GM18519 (cell line): ENCODE measurements around the gene HNRNPF.
A peak's percentile ranks its signal among the peaks of the same experiment; 100 is the strongest.
"Not testable (repeated sequence)": the region's sequence is repeated elsewhere in the genome, so short reads cannot be mapped to it uniquely, and the experiment has no call there.

Experiments used
- ATAC-seq: cut with Tn5 transposase; IDR thresholded peaks from one replicate; pipeline ENCODE4 v1.9.1; 2021; ENCODE audit warnings: mild to moderate bottlenecking, moderate library complexity; ENCODE audit not compliant: unreplicated experiment, low FRiP score

The HNRNPF gene

DNA sequence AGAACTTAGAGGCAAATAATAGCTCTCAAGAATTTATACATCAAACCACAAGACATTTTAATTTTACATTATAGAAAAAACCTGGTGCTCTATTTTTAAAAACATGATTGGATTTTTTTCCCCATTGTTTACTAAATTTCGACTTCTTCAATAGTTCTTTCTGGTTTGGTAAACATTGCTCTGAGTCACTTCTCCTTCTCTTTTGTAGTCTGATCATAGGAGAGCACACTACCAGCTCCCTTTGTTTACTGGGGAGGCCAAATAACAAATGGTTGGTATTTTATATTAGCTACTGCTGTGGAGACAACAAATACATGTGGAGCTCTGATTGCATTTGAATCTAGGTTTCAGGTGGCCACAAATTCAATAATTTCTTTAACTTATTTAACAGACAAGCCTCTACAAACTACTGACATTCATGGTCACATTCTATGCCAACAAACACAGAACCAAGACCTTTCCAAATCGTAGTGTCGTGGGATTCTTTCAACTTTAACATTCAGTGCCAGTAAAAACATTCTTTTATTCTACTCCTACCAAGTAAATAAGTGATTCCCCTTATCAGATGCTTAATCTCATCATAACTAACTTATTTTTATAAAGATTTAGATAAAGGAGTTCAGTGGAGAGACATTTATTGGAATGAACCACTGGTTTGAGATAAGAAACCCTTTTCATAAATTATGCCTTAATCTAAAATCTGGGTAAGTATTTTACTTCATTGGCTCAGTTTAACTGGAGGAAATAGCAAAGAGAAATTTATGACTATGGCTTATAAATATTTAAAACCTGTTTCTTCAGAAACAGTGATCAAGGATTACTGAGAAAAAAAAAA is 55.3 kb downstream of the HNRNPF start:
- ATAC-seq, result no peak

DNA sequence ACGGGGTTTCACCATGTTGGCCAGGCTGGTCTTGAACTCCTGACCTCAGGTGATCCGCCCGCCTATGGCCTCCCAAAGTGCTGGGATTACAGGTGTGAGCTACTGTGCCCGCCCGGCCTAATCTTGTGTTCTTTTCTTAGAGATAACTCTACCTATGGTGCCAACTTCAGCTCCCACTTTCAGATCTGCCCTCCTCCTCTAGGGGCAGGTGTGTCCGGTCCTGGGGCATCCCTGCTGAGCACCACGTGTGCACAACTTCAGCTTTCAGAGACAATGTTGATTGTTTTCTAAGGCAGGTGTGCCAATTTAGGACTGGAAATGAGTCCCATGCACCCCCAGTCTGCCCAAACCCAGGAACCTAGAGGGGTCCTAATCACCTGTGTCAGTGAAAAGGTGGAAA is 56.0 kb downstream of the HNRNPF start:
- no peak for ATAC-seq

DNA sequence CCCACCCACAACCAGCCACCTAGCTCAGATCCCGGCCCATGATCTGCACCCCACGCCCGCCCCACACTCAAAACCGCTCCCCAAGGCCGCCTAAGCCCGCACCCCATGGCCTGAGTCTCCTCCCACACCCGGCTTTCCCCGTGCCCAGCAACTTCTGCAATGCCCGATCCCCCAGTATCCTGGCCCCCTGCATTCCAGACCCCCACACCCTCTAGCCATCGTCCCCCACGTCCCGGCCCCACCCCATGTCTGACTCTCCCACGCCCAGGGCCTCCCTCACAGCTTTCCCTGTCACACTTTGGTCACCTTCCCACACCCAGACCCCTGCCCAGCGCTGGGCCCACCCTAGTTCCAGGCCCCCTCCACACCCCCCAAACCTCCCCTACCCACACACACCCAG is 57.7 kb downstream of the HNRNPF start:
- ATAC-seq, result no peak

DNA sequence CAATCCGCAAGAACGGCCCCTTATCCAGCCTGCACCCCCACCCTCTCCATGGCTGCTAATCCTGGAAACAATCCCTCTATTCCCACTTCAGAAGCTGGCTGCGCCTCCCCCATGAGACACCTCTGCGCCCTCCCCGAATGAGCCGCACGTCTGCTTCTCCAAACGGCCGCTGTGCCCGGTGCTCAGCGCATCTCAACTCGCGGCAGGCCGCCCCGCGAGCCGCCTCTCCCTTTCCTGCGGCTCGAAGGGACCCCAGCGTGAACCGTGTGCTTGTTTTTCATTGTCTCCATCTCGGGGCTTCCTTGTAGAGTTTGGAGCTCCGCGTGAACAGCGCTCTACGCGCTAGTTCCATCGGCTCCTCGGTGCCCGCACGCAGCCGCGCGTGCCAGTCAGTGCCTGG is 58.3 kb downstream of the HNRNPF start:
- ATAC-seq, result no peak

DNA sequence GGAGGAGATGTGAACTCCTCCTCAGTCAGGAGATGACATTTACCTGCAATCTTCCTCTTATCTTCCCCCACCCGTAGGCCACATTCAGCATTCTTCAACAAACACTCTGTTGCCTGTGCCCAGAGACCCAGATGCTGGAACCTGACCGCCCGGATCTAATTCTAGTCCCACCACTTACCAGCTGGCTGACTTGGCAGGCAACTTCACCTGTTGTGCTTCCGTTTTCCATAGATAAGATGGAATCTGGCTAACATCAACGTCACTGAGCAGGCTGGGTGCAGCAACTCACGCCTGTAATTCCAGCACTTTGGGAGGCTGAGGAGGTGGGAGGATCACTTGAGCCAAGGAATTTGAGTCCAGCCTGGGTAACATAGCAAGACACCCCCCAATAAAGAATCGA is 58.8 kb downstream of the HNRNPF start:
- ATAC-seq, result no peak

DNA sequence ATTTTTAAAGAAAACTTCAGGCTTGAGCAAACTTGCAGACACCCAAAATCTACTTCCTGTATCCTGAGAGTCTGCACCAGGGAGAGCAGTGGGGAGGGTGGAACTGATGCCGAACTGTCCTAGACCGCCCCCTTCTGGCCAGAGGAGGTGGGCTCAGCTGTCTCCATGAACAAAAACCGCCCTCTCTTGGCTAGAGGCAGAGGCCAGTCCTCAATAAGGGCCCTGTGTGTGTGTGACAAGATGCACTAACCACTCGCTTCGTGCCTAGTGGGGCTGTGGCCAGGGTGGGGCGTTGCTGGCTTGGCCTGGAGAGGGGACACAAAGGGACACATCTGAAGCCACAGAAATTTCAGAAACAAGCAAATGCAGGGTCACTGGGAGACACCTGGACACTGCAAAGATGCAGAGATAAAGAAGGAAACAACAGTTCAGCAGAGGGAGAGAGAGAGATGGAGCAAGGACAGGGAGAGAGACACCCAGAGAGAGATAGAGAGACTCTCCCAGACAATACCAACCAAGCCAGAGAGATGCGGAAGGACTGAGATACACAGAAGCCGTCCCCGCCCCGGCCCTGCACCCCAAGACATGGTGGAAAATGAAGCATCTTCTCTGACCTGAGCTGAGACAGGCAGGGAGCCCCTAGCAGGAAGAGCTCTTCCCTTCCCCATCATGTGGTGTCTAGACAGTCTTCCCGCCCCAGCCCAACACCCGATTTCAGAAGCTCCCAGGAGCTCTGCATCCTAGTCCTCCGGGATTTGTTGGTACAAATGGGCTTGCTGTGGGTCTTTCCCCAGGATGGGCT is 60.3 kb downstream of the HNRNPF start:
- ATAC-seq, result peak; percentile 95

DNA sequence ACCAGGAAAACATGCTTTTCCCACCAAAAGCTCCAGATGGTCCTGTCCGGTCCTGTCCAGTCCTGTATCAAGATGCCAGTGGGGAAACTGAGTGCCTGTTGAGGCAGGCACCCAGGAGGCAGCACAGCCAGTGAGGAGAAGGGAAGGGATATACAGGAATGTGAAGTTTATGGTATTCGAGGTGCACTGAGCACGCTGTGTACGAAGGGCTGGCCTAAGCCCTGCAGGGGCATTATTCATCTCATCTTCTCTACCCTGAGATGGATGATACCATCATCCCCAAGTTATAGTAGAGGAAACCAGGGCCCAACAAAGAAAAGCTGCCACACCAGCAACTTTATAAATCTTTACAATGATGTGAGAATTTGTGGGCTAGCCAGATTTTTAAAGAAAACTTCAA is 61.0 kb downstream of the HNRNPF start:
- no peak for ATAC-seq

DNA sequence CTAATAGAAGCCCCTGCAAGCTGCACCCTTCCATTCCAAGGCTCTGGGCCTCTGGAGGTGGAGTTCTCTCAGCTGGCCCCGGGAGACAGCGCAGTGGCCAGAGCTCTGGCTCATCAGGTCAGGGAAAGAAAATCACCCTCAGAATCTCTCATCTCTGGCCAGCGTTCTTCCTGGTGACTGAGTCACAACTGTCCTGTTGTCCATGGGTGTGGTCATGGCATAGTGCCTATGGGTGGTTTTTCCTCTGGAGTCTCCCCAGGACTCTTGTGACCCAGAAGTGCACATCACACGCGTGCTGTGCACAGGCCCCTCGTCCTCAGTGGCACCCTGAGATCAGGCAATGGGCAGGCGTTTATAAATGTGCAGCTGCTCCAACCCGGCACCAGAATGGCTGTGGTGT is 64.9 kb downstream of the HNRNPF start:
- no peak for ATAC-seq

DNA sequence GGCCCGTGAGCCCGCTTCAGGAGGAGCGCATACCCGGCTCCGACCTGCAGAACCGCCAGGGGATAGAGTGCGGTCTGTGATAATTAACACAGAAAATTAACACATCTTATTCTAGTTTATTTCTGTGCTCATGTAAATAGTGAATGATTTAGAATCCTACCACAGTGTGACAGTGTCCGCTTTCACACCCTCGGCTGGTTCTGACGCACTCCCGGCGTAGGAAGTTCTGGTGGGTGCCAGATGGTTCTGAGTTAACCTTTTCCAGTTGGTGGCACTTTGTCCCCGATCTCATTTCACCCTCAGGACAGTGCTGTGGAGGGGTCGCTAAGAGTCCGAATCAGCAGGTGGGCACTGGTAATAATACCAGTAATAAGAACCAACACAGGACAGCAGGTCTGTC is 65.9 kb downstream of the HNRNPF start:
- no peak for ATAC-seq

DNA sequence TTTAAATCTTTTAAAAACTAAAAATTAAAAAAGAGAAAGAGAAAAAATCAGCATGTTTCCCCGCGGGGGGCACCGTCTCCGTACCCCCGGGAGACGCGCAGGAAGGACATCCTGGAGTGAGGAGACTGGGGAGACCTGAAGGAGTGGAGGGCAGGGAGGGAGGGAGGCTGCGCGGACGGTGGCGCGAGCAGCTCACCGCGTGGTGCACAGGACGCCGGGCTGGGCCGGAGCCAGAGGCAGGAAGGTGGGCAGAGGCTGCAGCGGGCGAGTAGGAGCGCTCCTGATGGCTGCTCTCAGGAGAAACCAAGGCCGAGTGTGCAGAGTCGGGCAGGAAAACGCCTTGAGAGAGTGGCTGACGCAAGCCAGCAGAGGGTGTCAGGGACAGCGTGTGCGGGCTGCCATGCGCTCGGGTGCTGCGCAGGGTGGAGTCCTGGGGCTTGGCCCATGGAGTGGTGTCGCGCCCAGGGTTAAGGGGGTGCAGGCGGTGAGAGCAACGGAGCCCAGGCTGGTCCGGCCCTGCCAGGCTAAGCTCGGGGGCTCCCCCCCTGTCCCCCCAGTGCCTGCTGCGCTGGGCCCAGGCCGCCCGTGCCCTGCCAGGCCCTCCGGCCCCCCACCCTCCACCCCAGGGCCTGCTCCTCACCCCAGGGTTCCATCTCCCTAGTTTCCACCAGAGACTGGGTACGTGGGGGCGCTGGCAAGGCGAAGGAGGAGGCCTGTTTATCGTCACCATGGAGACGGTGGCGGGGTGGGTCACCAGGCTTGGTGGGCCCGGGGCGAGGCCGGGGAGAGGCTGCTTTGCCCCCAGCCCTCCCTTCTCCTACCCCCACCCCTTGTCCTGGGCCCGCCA is 66.5 kb downstream of the HNRNPF start:
- ATAC-seq, result no peak

DNA sequence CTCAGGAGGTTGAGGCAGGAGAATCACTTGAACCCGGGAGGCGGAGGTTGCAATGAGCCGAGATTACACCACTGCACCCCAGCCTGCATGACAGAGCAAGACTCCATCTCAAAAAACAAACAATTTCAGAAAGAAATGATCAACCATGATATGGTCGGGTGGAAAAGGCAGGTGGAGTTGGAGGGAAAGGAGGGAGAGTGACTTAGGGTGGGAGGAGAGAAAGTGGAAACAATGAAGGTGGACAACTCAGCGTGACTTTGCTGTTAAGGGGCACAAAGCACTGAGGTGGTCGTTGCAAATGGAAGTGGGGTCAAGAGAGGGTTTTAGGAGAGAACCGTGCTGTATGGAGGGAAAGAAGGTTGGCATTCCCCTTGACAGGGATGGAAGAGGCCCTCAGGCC is 67.5 kb downstream of the HNRNPF start:
- no peak for ATAC-seq

DNA sequence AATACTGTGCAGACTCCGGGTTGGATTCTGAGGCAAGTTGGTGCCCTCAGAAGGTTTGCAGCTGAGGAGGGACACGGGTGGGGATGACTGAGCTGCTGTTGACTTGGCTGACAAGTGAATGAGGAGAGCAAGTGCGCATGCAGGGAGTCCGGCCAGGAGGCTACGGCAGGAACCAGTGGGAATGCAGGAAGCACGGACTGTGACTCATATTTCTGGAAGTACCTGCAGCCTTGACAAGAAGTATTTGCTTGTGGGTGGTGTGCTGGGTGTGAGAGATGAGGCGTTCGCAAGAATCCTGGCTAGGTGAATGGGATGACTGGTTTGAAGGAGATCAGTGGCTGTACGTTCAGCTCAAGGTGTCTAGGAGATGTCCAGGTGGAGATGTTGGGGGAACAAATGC is 68.4 kb downstream of the HNRNPF start:
- no peak for ATAC-seq

DNA sequence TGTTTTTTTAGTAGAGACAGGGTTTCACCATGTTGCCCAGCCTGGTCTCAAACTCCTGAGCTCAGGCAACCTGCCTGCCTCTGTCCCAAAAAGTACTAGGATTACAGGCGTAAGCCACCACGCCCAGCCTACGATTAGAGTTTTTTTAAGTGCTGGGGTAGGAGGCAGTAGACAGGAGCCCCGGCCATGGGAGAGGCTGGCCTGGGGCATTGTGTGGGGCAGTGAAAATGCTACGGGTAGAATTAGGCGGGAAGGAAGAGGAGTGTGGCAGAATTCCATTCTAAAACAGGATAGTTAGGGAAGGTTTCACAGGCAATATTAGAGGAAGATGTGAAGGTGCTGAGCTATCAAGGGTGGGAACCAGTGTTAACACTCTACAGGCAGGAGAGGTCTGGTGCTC is 68.9 kb downstream of the HNRNPF start:
- no peak for ATAC-seq

DNA sequence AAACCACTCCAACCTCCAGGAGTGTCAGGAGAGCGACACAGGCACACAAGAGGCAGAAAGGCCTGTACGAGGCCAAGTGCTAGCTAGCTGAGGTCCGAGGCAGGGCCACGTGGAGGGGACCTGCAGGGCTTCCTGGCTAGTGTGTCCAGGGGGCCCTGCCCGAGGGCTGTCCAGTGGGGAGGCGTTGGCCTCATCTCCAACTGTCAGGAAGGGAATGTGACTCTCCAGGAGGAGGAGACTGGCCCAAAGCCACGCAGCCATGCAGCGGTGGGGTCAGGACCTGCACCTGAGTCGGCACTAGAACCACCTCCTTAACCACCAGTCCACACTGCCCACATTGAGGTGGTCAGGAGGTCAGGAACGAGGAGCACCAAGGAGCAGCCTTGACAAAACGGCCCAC is 69.8 kb downstream of the HNRNPF start:
- ATAC-seq, result no peak

DNA sequence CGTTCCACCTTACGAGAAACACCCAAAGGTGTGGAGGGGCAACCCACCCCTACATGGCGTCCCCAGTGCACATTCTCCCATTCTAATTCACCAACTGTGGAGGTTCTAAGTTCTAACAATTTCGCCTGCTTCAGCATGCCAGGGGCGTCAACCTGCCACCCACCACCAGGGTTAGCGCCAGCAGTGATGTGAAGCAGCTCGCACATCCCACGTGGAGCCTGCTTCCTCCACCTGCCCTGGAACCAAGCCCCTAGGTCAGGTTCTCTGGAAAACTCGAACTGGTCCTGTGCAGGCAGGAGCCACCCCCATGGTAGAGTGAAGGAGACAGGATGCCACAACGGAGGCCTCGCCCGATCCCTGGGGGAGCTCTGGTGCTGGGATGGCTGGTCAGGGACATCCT is 70.9 kb downstream of the HNRNPF start:
- ATAC-seq, result no peak

DNA sequence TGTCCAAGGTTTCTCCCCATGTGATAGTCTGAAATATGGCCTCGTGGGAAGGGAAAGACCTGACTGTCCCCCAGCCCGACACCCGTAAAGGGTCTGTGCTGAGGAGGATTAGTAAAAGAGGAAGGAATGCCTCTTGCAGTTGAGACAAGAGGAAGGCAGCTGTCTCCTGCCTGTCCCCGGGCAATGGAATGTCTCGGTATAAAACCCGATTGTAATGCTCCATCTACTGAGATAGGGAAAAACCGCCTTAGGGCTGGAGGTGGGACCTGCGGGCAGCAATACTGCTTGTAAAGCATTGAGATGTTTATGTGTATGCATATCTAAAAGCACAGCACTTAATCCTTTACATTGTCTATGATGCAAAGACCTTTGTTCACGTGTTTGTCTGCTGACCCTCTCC is 71.5 kb downstream of the HNRNPF start:
- not testable (repeated sequence) for ATAC-seq

DNA sequence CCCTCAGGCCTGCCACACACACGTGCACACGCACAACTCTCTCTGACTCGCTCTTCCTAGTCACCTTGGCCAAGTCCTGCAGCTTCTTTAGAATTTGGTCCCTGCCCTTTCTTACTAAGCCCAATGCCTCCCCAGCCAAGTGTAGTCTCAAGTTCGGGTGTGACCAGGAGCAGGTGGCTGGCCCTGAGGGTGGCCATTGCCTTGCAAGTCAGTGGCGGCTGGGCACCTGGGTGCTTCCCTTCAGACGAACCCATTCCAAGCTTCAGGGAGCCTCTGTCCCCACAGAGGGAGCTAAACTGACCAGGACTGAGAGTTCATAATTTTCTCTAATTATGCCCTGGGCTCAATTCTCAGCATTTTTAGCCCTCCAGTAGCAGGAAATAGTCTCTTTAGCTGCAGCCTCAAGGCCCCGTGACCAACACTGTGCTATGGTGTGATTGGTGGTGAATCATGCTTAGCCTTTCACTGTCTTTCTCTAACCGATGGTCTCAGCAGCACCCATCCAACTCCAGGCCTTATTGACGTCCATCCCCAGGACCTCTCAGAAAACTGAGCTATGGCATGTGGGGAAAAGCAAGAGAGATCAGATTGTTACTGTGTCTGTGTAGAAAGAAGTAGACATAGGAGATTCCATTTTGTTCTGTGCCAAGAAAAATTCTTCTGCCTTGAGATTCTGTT is 72.2 kb downstream of the HNRNPF start:
- no peak for ATAC-seq

DNA sequence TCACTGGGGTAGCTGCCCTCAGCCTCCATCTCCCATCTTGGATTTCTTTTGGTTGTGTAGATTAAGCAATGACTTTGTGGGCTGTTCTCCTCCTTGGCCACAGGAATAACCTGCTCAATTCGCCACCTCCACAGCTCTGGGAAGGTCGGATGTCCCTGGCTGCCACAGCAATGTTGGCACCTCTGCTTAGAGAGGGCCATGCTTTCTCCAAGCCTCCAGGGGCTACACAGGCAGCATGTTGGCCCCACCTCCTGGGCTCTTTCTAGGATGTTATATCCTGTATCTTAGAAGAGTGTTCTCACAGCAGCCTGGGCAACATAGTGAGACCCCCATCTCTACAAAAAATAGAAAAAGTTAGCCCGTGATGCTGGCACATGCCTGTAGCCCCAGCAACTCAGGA is 72.9 kb downstream of the HNRNPF start:
- no peak for ATAC-seq
